Nephron progenitor cell (in vitro differentiated cells): ENCODE results near the gene EP300.

Experiments used
- DNase-seq: peaks from one replicate; pipeline ENCODE4 v3.0.0; 2021
- H3K27ac Mint-ChIP-seq: 2 replicates; pipeline ENCODE4 v1.8.0; 2021; ENCODE audit warnings: mild to moderate bottlenecking, moderate library complexity, mixed read lengths
- H3K27me3 Mint-ChIP-seq: 2 replicates; pipeline ENCODE4 v1.8.0; 2021; ENCODE audit warnings: mild to moderate bottlenecking, low read depth, mixed read lengths; ENCODE audit not compliant: poor library complexity
- H3K36me3 Mint-ChIP-seq: 2 replicates; pipeline ENCODE4 v1.8.0; 2021; ENCODE audit warnings: low read depth, mixed read lengths
- H3K4me1 Mint-ChIP-seq: 2 replicates; pipeline ENCODE4 v1.8.0; 2021; ENCODE audit warnings: mixed read lengths
- H3K4me3 Mint-ChIP-seq: 2 replicates; pipeline ENCODE4 v1.8.0; 2021; ENCODE audit warnings: mild to moderate bottlenecking, moderate library complexity, mixed read lengths
- H3K9me3 Mint-ChIP-seq: 2 replicates; pipeline ENCODE4 v1.8.0; 2021; ENCODE audit warnings: mild to moderate bottlenecking, moderate library complexity, mixed read lengths
- TF ChIP-seq, protein P1 (sequence below): fragments of 200-600 bp; sonication (generic); IDR thresholded peaks from 2 replicates; pipeline ENCODE4 v1.5.0; 2021; ENCODE audit warnings: antibody characterized with exemption

The EP300 gene

DNA sequence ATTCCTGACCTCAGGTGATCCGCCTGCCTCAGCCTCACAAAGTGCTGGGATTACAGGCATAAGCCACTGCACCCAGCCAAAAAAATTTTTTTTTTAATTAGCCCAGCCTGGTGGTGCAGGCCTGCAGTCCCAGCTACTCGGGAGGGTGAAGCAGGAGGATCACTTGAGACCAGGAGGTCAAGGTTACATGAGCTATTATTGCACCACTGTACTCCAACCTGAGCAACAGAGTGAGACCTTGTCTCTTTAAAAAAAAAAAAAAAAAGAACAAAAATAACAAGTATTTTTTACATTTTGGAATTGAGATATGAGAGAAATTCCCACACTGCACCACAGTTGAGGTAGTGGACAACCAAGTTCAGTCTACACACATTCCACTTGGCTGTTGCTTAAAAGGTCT lies 99.1 kb downstream of the EP300 start:
- Mint-ChIP-seq H3K4me1 (no peaks in the 10 kb centered on the region), H3K27me3 (peaks cover 37% of the 10 kb centered on the region), H3K9me3 (no peaks in the 10 kb centered on the region), H3K27ac (no peak overlapping the region), H3K4me3 (no peak overlapping the region), H3K36me3 (no peaks in the 10 kb centered on the region)
- DNase-seq = no peak
- TF ChIP-seq, protein P1, sequence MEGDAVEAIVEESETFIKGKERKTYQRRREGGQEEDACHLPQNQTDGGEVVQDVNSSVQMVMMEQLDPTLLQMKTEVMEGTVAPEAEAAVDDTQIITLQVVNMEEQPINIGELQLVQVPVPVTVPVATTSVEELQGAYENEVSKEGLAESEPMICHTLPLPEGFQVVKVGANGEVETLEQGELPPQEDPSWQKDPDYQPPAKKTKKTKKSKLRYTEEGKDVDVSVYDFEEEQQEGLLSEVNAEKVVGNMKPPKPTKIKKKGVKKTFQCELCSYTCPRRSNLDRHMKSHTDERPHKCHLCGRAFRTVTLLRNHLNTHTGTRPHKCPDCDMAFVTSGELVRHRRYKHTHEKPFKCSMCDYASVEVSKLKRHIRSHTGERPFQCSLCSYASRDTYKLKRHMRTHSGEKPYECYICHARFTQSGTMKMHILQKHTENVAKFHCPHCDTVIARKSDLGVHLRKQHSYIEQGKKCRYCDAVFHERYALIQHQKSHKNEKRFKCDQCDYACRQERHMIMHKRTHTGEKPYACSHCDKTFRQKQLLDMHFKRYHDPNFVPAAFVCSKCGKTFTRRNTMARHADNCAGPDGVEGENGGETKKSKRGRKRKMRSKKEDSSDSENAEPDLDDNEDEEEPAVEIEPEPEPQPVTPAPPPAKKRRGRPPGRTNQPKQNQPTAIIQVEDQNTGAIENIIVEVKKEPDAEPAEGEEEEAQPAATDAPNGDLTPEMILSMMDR = no peak

DNA sequence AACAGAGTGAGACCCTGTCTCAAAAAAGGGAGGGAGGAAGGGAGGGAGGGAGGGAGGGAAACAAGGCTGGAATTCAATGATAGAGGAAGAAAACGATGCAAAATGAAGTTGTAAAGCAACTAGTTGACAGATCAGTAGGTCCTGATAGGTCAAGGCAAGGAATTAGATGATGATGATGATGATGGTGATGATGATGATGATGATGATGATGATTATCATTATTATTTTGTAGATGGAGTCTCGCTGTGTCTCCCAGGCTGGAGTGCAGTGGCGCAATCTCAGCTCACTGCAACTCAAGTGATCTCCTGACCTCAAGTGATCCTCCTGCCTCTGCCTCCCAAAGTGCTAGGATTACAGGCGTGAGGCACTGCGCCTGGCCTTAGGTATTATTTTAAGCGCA lies 101.4 kb downstream of the EP300 start:
- Mint-ChIP-seq H3K4me1 (peaks cover 10% of the 10 kb centered on the region), H3K27ac (no peak overlapping the region), H3K36me3 (no peaks in the 10 kb centered on the region), H3K9me3 (no peaks in the 10 kb centered on the region), H3K27me3 (peaks cover 61% of the 10 kb centered on the region), H3K4me3 (no peak overlapping the region)
- no peak for DNase-seq
- TF ChIP-seq, protein P1 = no peak

DNA sequence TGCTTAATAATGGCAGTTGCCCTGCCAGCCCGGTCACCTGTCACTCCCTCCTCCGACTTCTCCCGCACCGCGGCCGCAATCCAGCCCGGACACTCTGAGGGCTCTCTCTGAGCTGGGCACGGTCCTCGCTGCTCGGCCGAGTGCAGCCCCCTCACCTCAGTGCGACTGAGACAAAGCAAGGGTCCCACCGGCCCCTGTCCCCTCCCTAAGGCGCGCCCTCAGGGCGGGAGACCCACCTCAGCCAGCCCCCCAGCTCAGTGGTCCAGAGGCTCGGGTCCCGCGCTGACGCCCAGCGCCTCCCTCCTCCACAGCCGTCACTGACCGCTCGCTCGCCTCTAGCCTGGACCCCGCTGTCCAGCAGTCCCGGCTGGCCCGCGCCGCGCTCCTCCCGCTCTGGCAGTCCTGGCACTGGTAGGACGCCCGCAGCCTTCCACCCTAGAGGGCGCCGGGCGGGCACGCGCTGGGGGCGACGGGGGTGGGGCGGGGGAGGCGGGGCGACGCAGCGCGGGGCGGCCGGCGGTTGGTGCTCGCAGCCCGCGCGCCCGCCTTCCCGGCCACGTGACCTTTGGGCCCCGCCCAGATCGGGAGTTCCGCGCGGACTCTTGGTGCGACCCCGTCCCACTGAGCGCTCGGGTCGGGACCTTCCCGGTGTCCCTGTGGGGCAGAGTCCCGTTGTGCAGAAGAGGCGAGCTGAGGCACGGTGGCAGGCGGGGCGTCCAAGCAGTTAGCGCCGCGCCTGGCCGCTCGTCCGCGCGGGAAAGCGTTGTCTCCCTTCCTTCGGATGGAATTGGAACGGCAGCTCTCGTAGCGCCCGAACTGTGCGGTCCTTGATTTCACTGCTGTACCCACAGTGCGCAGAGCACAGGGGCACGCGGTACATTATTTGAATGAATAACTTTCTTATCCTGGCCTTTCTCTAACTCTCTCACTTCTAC lies 104.9 kb downstream of the EP300 start:
- Mint-ChIP-seq H3K27ac (no peak overlapping the region), H3K36me3 (no peaks in the 10 kb centered on the region), H3K4me1 (peaks cover 10% of the 10 kb centered on the region), H3K4me3 (peak overlapping the region; percentile 83), H3K27me3 (peaks cover 89% of the 10 kb centered on the region), H3K9me3 (no peaks in the 10 kb centered on the region)
- peak; percentile 92 for DNase-seq
- TF ChIP-seq, protein P1 = no peak

DNA sequence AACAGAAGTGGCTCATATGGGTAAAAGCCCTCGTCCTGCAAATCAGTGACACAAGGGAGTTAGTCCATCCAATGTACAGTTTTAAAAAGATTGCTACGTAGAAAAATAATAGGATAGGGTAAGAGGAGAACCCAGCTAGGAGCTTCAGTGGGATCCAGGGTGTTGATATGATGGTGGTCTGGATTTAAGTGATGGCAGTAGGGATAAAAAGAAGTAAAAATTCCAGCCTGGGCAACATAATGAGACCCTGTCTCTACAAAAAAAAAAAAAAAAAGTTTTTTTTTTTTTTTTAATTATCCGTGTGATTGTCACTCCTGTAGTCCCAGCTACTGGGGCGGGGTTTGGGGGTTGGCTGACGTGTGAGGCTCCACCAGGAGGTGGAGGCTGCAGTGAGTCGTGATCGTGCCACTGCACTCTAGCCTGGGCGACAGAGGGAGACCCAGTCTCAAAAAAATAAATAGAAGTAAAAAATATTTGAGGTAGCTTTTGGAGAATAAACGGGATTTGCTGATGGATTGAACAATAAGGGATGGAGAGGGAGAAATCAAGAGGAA lies 105.7 kb downstream of the EP300 start:
- Mint-ChIP-seq H3K9me3 (no peaks in the 10 kb centered on the region), H3K27ac (no peak overlapping the region), H3K4me1 (peaks cover 10% of the 10 kb centered on the region), H3K4me3 (peak overlapping the region; percentile 83), H3K27me3 (peaks cover 90% of the 10 kb centered on the region), H3K36me3 (no peaks in the 10 kb centered on the region)
- TF ChIP-seq, protein P1 = no peak
- DNase-seq = peak; percentile 34

DNA sequence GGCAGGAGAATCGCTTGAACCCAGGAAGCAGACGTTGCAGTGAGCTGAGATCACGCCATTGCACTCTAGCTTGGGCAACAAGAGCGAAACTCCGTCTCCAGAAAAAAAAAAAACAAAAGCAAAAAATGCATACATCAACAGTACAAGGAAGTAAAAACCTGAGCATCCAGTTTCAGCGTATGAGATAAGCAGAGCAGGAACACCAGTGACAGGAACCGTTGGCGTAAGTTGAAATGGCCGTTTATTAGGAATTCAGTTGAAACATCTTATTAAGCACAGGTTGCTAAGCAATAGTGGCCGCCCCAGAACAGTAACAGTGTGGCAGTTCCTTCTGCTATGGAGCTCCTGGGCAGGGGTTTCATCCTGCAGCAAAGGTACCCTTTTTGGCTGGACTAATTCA lies 108.7 kb downstream of the EP300 start:
- H3K27ac Mint-ChIP-seq = no peak overlapping the region
- peaks cover 26% of the 10 kb centered on the region for H3K4me1 Mint-ChIP-seq
- H3K9me3 Mint-ChIP-seq = no peaks in the 10 kb centered on the region
- TF ChIP-seq, protein P1 = no peak
- no peak overlapping the region for H3K4me3 Mint-ChIP-seq
- peaks cover 82% of the 10 kb centered on the region for H3K27me3 Mint-ChIP-seq
- H3K36me3 Mint-ChIP-seq = no peaks in the 10 kb centered on the region
- no peak for DNase-seq
